Measurements from ENCODE around the gene MPHOSPH9. TPM values are rescaled to one million over a fixed set of nuclear protein-coding genes. Genes with fewer than 3 reads are reported as not detected.

The MPHOSPH9 gene
- total RNA-seq, 1 donor from 2014 or later, result 26.2 TPM

- no peak for DNase-seq (ENCODE audit: extremely low read depth, low read depth, low spot score)
Observed at GRCh38 chr12:123132951-123133619, 99.9 kb downstream of the MPHOSPH9 start.

GRCh38 chr12:123131879-123132402 is 101.0 kb downstream of the MPHOSPH9 start:
- no peak for DNase-seq (ENCODE audit: extremely low read depth, low read depth, low spot score)

GRCh38 chr12:123131291-123131832 is 101.6 kb downstream of the MPHOSPH9 start:
- no peak for DNase-seq (ENCODE audit: extremely low read depth, low read depth, low spot score)

- DNase-seq (ENCODE audit: extremely low read depth, low read depth, low spot score), result no peak
Observed at GRCh38 chr12:123129621-123130020, 103.3 kb downstream of the MPHOSPH9 start.

GRCh38 chr12:123127182-123127495 is 105.8 kb downstream of the MPHOSPH9 start:
- DNase-seq (ENCODE audit: extremely low read depth, low read depth, low spot score), result no peak

- peak; percentile 57 for DNase-seq (ENCODE audit: extremely low read depth, low read depth, low spot score)
Observed at GRCh38 chr12:123126294-123127181, 106.4 kb downstream of the MPHOSPH9 start.

GRCh38 chr12:123122626-123123025 is 110.3 kb downstream of the MPHOSPH9 start:
- no peak for DNase-seq (ENCODE audit: extremely low read depth, low read depth, low spot score)

- DNase-seq (ENCODE audit: extremely low read depth, low read depth, low spot score), result no peak
Observed at GRCh38 chr12:123121670-123122069, 111.3 kb downstream of the MPHOSPH9 start.

GRCh38 chr12:123120452-123121166 is 112.3 kb downstream of the MPHOSPH9 start:
- DNase-seq (ENCODE audit: extremely low read depth, low read depth, low spot score), result no peak

GRCh38 chr12:123119808-123120207 is 113.1 kb downstream of the MPHOSPH9 start:
- no peak for DNase-seq (ENCODE audit: extremely low read depth, low read depth, low spot score)

- DNase-seq (ENCODE audit: extremely low read depth, low read depth, low spot score), result no peak
Observed at GRCh38 chr12:123118497-123118896, 114.4 kb downstream of the MPHOSPH9 start.

GRCh38 chr12:123115409-123116121 is 117.4 kb downstream of the MPHOSPH9 start:
- DNase-seq (ENCODE audit: extremely low read depth, low read depth, low spot score), result no peak

GRCh38 chr12:123114304-123115083 is 118.4 kb downstream of the MPHOSPH9 start:
- DNase-seq (ENCODE audit: extremely low read depth, low read depth, low spot score), result no peak

GRCh38 chr12:123113026-123113425 is 119.9 kb downstream of the MPHOSPH9 start:
- no peak for DNase-seq (ENCODE audit: extremely low read depth, low read depth, low spot score)

- no peak for DNase-seq (ENCODE audit: extremely low read depth, low read depth, low spot score)
Observed at GRCh38 chr12:123111498-123112165, 121.3 kb downstream of the MPHOSPH9 start.

- no peak for DNase-seq (ENCODE audit: extremely low read depth, low read depth, low spot score)
Observed at GRCh38 chr12:123109319-123109772, 123.6 kb downstream of the MPHOSPH9 start.

- DNase-seq (ENCODE audit: extremely low read depth, low read depth, low spot score), result no peak
Observed at GRCh38 chr12:123108682-123109066, 124.3 kb downstream of the MPHOSPH9 start.

GRCh38 chr12:123107926-123108681 is 124.8 kb downstream of the MPHOSPH9 start:
- DNase-seq (ENCODE audit: extremely low read depth, low read depth, low spot score), result no peak
